Stimulated activated CD8-positive, alpha-beta memory T cell treated with anti-CD3 and anti-CD28 coated beads, Interleukin-4, amount 100 ng/mL, for 1 hour (primary cell): ENCODE results near the gene PGAM1.
"Not testable (repeated sequence)": the region's sequence is repeated elsewhere in the genome, so short reads cannot be mapped to it uniquely, and the experiment has no call there.

Source experiments
- DNase-seq, 2 donors: peaks; one replicate each; pipeline ENCODE4 v3.0.0-alpha.2; 2020; ENCODE audit warnings: low read depth in 2 of 2, low spot score in 1 of 2

The PGAM1 gene

GRCh38 chr10:97407211-97407951 is 18.6 kb upstream of the PGAM1 start:
- DNase-seq, result no peak

- no peak for DNase-seq
Observed at GRCh38 chr10:97407952-97408248, 18.1 kb upstream of the PGAM1 start.

GRCh38 chr10:97408496-97408992 is 17.4 kb upstream of the PGAM1 start:
- DNase-seq, result no peak

- no peak for DNase-seq
Observed at GRCh38 chr10:97411406-97411805, 14.6 kb upstream of the PGAM1 start.

GRCh38 chr10:97412891-97413304 is 13.1 kb upstream of the PGAM1 start:
- DNase-seq, result no peak

- no peak for DNase-seq
Observed at GRCh38 chr10:97416565-97416964, 9.4 kb upstream of the PGAM1 start.

GRCh38 chr10:97423757-97424098 is 2.3 kb upstream of the PGAM1 start:
- DNase-seq, result not testable (repeated sequence)

- DNase-seq, result no peak
Observed at GRCh38 chr10:97426776-97427570, 982 bp downstream of the PGAM1 start.

GRCh38 chr10:97427571-97428179 is 1.7 kb downstream of the PGAM1 start:
- DNase-seq, result no peak

- DNase-seq, result no peak
Observed at GRCh38 chr10:97428572-97428981, 2.6 kb downstream of the PGAM1 start.

- DNase-seq, result no peak
Observed at GRCh38 chr10:97434055-97434454, 8.1 kb downstream of the PGAM1 start.

- no peak for DNase-seq
Observed at GRCh38 chr10:97434557-97434956, 8.6 kb downstream of the PGAM1 start.

- no peak for DNase-seq
Observed at GRCh38 chr10:97435211-97435610, 9.2 kb downstream of the PGAM1 start.

- no peak for DNase-seq
Observed at GRCh38 chr10:97442277-97442676, 16.3 kb downstream of the PGAM1 start.

GRCh38 chr10:97444212-97444611 is 18.2 kb downstream of the PGAM1 start:
- no peak for DNase-seq

GRCh38 chr10:97445357-97445721 is 19.3 kb downstream of the PGAM1 start:
- DNase-seq, result no peak

- peak; percentile 68 to 78 for DNase-seq
Observed at GRCh38 chr10:97445722-97446639, 20.0 kb downstream of the PGAM1 start, which contains the start of the genes EXOSC1 and ZDHHC16. Gene EXOSC1, minus strand, starts transcription at chr10:97446006. Its CDS starts 21 bp downstream, at chr10:97445985. Gene ZDHHC16, plus strand, starts transcription at chr10:97446175. Its CDS starts 5,501 bp downstream, at chr10:97451676.

GRCh38 chr10:97450828-97451227 is 24.8 kb downstream of the PGAM1 start:
- DNase-seq, result no peak

- DNase-seq, result no peak
Observed at GRCh38 chr10:97451605-97452004, 25.6 kb downstream of the PGAM1 start.

- DNase-seq, result no peak
Observed at GRCh38 chr10:97452352-97452751, 26.4 kb downstream of the PGAM1 start.
